NCI-H2227 treated with DMSO at 0.1 percent for 48 hours (cell line): ENCODE results near the gene KCNN3.

Experiments used
- DNase-seq: peaks from one replicate; lab custom pipeline; 2025; lab: John Stamatoyannopoulos, UW

The KCNN3 gene

DNA sequence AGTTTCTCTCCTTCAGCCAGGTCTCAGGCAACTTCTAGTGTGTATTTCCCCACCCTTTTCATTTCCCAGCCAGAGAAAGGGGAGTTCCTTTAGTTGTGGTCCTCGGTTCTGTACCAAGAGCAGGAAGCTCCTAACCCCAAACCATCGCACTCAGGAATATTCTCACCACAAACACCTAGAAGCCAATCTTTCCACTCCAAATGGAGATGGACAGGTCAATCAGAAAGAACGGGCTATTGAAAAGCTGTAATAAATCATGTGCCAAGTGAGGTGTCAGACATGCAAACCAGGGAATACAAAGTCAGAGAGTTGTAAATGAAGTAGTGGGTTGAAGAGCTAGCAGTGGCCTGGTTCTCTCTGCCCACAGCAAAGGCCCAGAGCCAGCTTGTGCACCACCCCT is 77.2 kb downstream of the KCNN3 start:
- no peak for DNase-seq

DNA sequence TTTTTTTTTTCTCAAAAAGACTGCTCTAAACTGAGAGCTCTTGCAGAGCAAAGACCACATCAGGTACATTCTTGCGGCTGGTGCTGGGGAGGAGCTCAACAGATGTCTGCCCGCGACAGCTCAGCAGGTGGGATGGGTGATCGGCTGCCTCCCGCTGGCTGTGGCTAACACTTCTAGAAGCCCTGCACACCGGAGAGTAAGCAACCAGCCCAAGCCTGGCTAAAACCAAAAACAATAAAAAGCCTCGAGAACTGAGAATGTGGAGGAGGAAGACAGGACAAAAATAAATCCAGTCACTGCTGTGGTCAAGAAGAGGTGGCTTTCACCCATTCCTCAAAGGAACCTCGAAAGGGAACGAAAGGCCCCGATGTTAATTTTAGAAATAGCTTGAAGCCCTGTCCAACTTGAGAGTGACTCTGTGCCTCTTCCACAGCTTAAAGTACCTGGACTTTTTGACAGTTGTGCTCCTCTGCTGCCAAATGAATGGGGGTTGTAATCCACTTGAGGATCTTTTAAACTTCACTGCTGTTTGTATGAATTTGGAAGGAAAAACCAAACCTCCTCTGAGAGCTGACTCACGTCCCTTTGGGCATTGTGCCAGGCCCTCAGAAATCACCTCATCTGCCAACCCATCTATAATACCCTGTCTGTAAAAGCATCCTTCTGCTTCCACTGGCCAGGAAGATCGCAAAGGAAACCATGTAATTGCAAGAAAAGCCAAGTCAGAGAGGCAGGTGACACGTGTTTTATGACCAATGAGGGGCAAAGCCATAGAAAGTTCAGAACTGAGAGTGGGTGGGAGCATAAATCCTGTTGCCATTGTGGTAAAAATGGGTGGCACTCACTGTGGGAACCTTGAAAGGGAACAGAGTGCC is 78.6 kb downstream of the KCNN3 start:
- DNase-seq, result peak; percentile 39

DNA sequence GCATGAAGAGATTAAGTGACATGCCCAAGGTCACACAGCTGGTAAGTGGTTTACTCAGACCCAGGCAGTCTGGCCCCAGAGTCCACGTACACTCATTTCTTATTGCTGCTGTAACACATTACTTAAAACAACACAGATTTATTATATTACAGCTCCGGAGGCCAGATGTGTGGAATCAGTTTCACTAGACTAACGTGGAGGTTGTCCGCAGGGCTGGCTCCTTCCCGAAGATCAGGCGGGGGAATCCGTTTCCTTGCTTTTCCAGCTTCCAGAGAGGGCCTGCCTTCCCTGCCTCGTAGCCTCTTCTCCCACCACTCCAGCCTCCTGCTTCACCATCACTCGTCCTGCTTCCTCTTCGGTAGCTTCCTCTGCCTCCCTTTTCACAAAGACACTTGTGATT is 81.2 kb downstream of the KCNN3 start:
- no peak for DNase-seq

DNA sequence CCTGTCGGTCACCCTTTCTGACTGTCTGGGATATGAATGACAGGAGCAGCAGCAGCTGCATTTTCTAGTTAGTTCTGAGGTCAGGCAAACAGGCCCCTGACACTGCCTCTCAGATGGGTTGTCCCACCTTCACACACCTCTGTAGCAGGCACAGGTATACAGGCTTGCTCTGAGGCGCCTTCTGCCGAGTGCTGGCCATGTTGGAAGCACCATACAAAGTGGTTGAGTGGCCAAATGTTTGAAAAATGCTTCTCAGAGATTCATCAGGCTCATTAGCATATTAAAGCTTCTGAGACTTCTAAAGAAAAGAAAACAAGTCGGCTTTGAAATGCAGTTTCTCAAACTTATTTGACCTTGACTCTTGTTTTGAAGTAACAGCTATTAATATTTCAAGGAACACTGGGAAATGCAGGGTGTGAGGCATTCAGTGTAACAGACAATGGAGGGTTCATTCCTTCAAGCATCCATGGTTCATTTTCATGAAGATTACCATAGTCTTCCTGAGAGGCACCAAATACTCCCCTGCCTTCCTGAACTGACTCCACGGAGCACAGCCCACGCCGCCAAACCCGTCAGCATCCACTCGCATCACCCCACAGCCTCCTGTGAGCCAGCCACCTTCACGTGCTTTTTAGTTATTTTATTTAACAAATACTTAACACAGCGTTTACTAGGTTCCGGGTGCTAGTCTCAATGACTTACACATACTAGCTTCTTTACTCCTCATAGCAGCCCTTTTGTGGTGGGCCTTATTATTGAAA is 81.8 kb downstream of the KCNN3 start:
- no peak for DNase-seq

DNA sequence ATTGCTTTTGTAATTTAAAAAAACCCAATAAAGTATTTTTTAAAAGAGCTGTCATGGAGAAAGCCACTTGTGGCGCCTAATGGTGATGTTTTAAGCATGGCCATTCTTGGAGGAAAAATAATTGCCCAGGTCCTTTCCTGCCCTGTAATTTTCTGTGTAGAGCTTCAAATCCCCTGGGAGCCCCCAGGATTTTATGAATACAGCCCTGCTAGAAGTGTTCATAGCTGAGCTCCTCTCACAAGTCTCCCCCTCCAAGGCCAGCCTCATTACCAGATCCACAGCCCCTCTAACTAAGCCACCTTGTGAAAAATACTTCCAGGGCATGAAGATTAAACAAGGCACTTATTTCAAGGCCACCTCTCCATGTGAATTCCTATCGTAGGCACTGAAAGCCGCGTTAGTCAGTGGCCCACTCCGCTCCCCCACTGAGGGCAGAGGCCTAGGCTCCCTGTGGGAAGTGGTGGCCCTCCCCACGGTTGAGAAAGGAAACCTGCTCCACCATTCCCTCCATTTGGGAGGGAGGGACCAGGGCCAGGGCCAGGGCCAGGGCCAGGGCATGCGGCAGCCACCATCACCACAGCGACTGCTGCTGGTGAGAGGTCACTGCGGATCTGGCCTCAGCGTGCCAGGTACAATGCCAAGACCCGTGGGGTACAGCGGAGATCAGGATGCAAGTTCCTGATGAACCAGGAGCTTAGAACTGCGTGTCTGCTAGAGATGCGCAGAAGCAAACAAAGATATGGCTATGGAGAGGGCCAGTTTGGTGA is 83.1 kb downstream of the KCNN3 start:
- peak; percentile 90 for DNase-seq

DNA sequence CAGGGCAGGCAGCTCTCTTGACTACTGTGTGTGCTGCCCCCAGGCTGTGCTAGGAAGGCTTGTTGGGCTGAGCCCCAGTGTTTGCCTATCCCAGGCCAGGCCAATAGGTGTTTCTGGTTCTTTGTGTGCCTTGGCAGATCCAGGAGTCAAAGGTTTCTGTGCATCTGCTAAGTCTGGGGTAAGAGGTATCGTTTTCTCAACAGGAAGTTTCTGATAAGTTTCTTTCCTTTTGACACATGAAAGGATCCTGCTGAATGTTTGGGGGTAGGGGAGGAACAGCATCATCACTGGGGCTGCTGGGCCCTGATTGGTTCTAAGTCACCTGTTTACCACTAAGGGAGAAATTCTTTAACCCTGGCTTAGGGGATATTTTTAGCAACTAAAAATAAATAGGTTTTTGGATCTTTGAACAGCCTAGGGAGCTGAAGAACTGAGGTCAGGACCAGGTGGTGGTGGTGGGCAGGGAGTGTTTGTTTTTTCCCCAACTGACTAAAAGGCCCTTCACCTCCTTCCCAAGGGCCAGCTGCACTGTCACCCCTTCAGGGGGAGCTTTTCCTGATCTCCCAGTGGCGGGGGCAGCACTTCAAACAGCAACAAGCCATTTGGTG is 85.1 kb downstream of the KCNN3 start:
- no peak for DNase-seq

DNA sequence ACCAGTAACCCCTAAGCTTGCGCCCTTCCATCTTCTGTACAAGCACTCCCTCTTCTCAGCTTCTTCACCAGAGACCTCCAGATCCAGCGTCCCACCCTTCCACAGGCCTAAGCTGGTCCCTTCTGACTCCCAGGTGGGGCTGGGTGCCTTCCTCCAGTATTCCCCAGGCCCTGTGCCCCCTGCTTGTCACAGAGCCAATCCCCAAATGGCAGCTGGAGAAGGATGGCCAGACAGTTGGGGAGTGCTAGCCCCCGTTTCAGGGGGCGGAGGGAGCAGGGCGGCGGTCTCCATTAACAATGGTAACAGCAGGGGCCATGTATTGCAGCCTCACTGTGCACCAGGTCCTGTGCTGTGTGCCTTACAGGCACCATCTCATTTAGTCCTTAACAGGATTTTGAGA is 85.7 kb downstream of the KCNN3 start:
- DNase-seq, result no peak

DNA sequence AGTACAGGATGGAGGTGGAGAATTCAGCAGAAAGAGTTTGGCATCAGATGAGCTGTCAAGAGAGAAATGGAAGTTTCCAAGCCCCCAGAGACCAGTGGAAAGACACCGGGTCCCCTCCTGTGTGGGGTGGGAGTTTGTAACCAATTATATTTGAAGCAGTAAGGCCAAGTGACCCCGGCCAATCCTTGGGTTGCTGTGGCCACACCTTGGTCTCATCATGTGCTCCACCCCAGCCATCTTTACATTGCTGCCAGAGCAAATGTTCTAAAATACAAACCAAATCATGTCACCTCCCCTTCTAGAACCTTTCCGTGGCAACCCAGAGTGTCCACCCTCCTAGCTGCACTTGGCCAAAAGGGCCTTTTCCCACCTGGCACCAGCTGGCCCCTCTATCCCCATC is 86.1 kb downstream of the KCNN3 start:
- no peak for DNase-seq

DNA sequence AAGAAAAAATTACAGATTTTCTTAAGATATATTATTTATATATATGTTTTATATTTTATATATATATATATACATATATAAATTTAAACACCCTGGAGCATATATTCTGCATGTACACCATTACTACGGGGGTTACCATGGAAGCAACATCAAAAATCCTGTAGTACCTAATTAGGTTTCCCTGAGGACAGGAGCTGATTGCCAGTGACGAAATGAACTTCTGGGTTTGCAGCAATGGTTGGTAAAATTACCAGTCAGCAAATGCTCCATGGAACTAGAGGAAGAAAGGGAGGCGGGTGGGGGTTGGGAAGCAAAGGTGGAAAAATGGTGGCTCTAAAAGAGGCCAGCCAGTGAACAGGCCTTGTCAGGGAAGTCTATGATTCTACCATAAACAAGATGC is 89.5 kb downstream of the KCNN3 start:
- DNase-seq, result no peak

DNA sequence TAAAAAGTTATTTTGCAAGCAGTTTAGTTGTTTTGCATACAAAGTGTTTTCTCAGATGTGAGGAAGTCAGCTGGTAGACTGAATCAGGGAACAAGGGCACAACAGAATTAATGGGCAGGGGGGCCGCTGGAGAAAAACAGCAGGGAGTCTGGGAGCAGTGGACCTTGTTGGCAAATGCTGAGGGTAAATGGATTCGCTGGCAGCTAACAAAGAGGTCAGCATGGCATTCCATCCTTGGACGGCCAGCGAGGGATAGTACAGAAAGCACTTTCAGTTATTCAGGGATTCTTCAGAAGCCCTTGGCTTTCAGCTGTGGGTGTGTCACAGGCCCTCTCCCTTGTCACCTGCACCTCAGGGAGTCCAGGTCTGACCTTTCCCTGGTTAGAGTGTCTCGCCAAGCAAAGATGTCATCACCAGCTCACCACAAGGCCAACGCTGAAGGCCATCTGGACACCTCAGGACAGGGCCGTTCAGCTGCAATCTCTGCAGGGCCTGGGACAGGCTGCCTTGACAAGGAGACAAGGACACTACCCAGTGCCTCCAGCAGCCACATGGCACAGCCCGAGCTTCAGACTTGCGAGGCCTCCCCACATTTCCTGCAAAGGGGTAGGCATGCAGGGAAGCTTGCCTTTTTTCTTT is 90.4 kb downstream of the KCNN3 start:
- DNase-seq, result no peak

DNA sequence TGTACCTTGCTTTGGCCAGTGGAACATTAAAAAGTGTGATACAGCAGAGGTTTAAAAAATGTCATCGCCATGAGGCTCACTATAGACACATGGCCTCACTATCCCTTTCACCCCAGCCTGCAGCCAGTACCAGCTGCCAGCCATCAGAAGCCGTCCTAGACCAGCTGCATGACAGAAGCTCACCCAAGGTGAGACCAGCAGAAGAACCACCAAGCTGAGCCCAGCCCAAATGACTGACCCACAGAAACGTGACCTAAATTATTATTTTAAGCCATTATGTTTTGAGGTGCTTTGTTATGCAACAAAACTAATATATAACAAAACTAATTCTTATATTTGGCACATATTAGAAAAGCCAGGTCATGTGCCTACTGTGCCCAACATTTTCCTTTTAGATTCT is 91.1 kb downstream of the KCNN3 start:
- no peak for DNase-seq

DNA sequence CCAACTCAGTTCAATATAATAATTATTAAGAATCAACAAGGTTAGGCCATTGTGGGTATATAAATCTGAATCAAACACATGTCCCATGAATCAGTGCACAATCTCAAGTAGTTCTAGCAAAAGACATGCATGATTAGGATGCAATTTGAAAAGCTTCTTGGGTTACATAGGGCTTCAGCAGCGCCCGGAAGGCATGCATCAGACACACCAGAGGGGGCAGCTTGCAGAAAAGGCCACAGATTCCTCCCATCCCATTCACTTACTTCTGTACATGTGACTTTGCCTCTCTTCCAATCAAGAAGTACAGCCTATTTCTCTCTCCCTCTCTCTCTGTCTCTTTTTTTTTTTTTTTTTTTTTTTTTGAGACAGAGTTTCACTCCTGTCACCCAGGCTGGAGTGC is 91.8 kb downstream of the KCNN3 start:
- DNase-seq, result no peak

DNA sequence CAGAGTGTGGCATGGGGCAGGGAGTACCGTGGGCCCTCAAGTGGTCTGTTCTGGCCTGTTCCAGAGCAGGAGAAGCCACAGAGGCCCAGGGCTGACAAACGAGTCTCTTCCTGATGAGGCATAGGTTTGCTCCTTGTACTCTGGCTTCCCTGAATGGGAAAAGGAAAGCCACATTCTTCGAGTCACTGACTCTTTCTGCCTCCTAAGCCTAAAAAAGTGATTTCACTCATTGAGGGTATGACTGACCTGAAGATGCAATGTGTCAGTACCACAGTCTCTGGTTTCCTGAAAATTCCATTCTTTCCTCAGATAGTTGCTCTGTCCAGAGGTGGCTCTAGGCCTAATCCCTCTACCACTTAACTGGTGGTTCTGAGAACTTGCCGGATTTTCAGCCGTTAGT is 92.3 kb downstream of the KCNN3 start:
- DNase-seq, result no peak

DNA sequence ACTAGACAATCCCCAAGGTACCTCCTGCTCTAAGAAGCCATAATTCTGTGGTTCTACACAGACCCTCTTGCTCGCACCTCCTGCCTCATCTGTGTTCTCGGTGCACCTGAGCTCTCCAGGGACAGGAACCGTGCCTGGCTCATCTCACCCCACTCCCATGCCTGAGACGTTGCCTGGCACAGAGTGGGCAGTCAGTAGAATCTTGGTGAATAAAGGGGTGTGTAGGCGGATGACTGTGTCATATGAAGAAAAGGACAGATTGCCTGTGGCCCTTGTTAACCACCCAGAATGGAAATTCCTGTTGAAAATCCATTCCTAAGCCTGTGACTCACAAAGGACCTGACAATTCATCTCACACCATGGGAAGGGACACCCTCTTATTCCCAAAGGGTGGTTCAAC is 92.9 kb downstream of the KCNN3 start:
- no peak for DNase-seq

DNA sequence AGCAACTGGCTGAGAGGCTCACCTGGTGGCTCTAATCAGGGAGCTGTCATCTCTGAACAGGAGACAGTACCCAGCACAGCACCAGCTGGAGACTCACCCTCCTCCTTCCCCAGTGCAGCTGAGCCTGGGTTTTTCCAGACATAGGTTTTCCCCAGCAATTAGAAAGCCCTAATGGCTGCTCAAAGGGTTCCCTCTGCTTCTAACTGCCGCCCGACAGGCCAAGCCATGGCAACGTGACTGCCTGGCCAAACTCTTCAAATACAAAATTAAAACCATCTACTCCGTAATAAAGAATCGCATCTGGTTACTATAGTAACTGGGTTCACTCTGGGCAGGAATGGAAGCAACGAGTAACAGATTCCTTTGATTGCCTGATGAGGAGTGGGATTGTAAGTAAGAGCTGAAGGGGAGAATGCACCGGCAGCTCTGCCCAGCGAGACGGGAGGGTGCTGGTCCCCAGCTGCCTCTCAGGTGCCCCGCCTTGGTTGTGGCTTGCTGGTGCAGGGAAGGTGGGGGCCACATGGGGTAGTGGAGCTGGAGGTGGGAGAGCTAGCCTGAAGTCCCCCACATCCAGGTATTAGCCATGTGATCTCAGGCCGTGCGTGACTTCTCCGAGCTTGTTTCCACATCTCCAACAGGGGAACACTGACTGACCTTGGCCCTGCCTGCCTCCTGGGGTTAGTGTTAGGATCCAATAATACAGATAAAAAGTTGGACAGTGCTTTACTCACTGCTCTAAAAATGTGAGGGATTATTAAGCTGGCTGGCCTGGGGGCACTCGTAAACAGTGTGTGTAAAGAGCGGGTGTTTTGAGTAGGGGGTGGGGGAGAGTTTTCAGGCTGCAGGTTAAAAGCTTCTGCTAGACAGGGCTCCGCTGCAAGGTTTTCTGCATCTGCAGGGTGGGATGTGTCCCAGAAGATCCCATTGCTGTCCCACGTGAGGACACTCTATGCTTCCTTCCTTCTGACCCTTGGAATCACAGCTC is 94.2 kb downstream of the KCNN3 start:
- peak; percentile 37 for DNase-seq

DNA sequence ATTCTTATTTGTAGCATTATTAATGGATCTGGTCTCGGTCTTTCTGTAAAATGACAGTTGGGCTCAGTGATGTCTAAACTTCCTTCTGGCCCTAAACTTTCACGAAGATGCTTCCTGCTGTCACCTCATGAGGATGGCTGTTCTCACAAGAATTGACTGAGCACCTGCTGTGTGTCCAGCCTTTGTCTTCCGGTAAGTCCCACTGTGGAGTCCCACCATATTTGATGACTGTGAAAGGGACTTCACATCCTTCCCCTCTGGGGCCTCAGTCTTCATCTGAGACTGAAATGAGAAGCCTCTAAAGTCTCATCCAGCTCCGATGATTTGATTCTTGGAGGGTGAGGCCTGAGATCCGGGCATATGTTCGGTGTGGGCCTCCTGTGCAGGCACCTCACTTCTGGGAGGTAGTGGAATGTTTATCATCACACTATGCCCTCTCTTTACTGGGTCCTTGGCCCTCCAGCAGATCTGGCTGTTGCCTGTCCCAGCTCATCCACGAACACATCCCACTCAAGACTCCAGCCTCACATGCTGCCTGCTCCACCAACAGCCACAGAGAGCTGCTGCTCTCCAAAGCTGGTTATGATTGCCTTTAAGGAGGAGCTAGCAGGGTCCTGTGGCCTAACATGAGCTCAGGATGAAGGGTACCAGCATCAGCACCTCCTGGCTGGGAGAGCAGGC is 95.8 kb downstream of the KCNN3 start:
- DNase-seq, result no peak

DNA sequence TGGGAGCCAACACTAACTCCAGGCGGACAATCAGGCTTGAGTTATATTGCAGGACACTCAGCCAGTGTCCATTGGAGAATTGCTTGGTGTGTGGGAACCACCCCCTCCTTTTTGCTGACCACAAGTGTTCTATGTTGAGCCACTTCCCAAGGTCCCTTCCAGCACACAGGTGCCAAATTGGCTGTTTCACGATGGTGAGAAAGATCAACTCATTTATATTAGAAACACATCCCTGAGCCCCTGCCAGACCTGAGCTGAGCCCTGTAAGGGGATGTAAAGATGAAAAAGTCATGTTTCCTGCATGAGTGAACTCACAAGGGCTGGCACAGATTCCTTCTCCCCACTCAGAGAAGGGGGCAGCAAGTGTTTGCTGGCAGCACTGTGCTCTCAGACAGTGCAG is 96.5 kb downstream of the KCNN3 start:
- DNase-seq, result no peak

DNA sequence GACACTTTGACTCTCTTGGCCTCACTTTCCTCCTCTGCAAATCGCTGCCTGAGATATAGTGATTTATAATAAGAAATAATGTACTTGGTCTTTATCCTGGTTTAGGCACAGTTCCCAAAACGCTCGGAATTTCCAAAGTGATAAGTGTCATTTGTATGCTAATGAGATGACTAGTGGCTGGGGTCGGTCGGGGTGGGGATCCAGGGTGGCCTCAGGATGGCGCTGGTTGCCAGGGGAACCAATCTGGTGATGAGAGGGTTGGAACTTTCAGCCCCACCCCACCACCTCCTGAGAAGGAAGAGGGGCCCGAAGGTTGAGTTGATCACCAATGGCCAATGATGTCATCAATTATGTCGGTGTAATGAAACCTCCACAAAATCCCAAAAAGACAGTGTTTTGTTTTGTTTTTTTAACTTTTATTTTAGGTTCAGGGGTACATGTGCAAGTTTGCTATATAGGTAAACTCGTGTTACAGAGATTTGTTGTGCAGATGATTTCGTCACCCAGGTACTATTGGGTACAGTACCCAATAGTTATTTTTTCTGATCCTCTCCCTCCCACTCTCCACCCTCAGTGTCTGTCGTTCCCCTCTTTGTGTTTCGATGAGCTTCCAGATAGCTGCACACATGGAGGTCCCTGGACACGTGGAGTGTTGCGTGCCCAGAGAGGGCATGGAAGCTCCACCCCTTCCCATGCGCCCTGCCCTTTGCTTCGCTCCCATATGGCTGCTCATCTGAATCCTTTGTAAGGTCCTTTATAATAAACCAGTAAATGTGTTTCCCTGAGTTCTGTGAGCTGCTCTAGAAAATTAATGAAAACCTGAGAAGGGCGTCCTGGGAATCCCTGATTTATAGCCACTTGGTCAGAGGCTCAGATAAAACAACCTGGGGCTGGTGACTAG is 97.2 kb downstream of the KCNN3 start:
- no peak for DNase-seq

DNA sequence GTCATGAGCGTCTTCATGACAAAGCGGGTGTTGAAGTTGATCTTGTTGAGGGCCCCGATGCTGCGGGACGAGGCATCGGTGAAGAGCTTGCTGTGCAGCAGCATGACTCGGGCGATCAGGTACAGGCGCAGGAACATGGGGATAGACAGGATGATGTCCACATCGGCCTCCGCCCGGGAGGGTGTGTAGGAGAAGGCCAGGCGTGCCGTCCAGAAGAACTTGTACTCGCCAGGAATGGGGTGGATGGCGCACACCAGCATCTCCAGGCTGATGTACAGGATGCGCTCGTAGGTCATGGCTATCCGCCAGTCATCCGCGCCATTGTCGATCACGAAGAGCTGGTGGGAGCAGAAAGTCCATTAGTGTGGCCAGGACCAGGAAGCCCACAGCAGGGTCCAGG is 98.0 kb downstream of the KCNN3 start:
- DNase-seq, result no peak
